Astrocyte (in vitro differentiated cells and primary cell): ENCODE results near the gene MAPKAP1. TPM values are rescaled to one million over a fixed set of nuclear protein-coding genes. Genes with fewer than 3 reads are reported as not detected.
A peak's percentile ranks its signal among the peaks of the same experiment; 100 is the strongest.

Experiments used
- DNase-seq: peaks from one replicate; pipeline ENCODE4 v3.0.0-alpha.2; 2010; ENCODE audit warnings: low read depth
- FAIRE-seq: peaks from 2 replicates; lab custom pipeline; 2011; peaks lifted over from hg19 to GRCh38; lab: Jason Lieb, UNC
- H2AFZ ChIP-seq: 2 replicates; pipeline ENCODE4 v1.6.0; 2012; ENCODE audit warnings: low read depth, low read length, inconsistent platforms
- H3K27ac ChIP-seq: 2 replicates; pipeline ENCODE4 v1.5.1; 2011; ENCODE audit warnings: low read depth, low read length, inconsistent platforms
- H3K27me3 ChIP-seq: 2 replicates; pipeline ENCODE4 v1.6.0; 2011; ENCODE audit warnings: low read length, inconsistent platforms; ENCODE audit not compliant: insufficient read depth
- H3K36me3 ChIP-seq: 2 replicates; pipeline ENCODE4 v1.5.1; 2011; ENCODE audit warnings: low read length, inconsistent platforms; ENCODE audit not compliant: insufficient read depth
- H3K4me1 ChIP-seq: 2 replicates; pipeline ENCODE4 v1.5.1; 2011; ENCODE audit warnings: low read length, inconsistent platforms; ENCODE audit not compliant: insufficient read depth
- H3K4me2 ChIP-seq: 2 replicates; pipeline ENCODE4 v1.6.0; 2012; ENCODE audit warnings: low read length, inconsistent platforms
- H3K4me3 ChIP-seq: 2 replicates; pipeline ENCODE4 v1.5.1; 2011; ENCODE audit warnings: low read depth, mild to moderate bottlenecking, low read length, inconsistent platforms; ENCODE audit not compliant: insufficient read depth
- H3K79me2 ChIP-seq: 2 replicates; pipeline ENCODE4 v1.6.0; 2012; ENCODE audit warnings: mild to moderate bottlenecking, low read length, inconsistent platforms; ENCODE audit not compliant: insufficient read depth
- H3K9ac ChIP-seq: 2 replicates; pipeline ENCODE4 v1.6.0; 2012; ENCODE audit warnings: mild to moderate bottlenecking, low read length, inconsistent platforms
- H3K9me3 ChIP-seq: 2 replicates; pipeline ENCODE4 v1.5.1; 2012; ENCODE audit warnings: low read depth, mild to moderate bottlenecking, low read length, inconsistent platforms; ENCODE audit not compliant: insufficient read depth
- H4K20me1 ChIP-seq: 2 replicates; pipeline ENCODE4 v1.6.0; 2012; ENCODE audit warnings: low read length, inconsistent platforms; ENCODE audit not compliant: insufficient read depth
- H3K27ac Mint-ChIP-seq: one replicate; pipeline ENCODE4 v1.8.0; 2021; ENCODE audit warnings: mild to moderate bottlenecking, mixed read lengths; ENCODE audit not compliant: unreplicated experiment
- H3K27me3 Mint-ChIP-seq: one replicate; pipeline ENCODE4 v1.8.0; 2021; ENCODE audit warnings: low read depth, mixed read lengths; ENCODE audit not compliant: unreplicated experiment
- H3K36me3 Mint-ChIP-seq: one replicate; pipeline ENCODE4 v1.8.0; 2021; ENCODE audit warnings: low read depth, mixed read lengths; ENCODE audit not compliant: unreplicated experiment
- H3K4me1 Mint-ChIP-seq: one replicate; pipeline ENCODE4 v1.8.0; 2021; ENCODE audit warnings: low read depth, mixed read lengths; ENCODE audit not compliant: unreplicated experiment
- H3K4me3 Mint-ChIP-seq: one replicate; pipeline ENCODE4 v1.8.0; 2021; ENCODE audit warnings: mild to moderate bottlenecking, moderate library complexity, mixed read lengths; ENCODE audit not compliant: unreplicated experiment
- H3K9me3 Mint-ChIP-seq: one replicate; pipeline ENCODE4 v1.8.0; 2021; ENCODE audit warnings: mild to moderate bottlenecking, mixed read lengths; ENCODE audit not compliant: unreplicated experiment
- CTCF ChIP-seq: IDR thresholded peaks from 2 replicates; pipeline ENCODE4 v1.5.1; 2011; ENCODE audit warnings: low read depth, mild to moderate bottlenecking, inconsistent platforms, low read length, moderate library complexity; ENCODE audit not compliant: insufficient read depth
- EZH2 ChIP-seq: IDR thresholded peaks from 2 replicates; pipeline ENCODE4 v1.6.1; 2012; ENCODE audit warnings: mild to moderate bottlenecking, low read length, inconsistent platforms; ENCODE audit not compliant: insufficient read depth
- total RNA-seq: library from RNA; stranded (reverse); gene quantifications from 2 replicates; pipeline ENCODE4 v1.2.1, GENCODE V29; 2021

The MAPKAP1 gene
- total RNA-seq, 1 donor from 2014 or later: 109 TPM

GRCh38 chr9:125457357-125457756 lies 249.7 kb downstream of the MAPKAP1 start:
- Histone ChIP-seq H3K36me3 (peaks cover 4% of the 10 kb centered on the region), H2AFZ (no peak overlapping the region), H3K9ac (no peak overlapping the region), H3K9me3 (no peaks in the 10 kb centered on the region), H3K4me1 (peaks cover 4% of the 10 kb centered on the region), H3K4me3 (no peak overlapping the region), H4K20me1 (peaks cover 13% of the 10 kb centered on the region), H3K79me2 (no peaks in the 10 kb centered on the region), H3K4me2 (no peak overlapping the region), H3K27me3 (no peaks in the 10 kb centered on the region), H3K27ac (no peak overlapping the region)
- peaks cover 44% of the 10 kb centered on the region for H3K36me3 Mint-ChIP-seq
- peaks cover 9% of the 10 kb centered on the region for H3K4me1 Mint-ChIP-seq
- H3K27me3 Mint-ChIP-seq: no peaks in the 10 kb centered on the region
- FAIRE-seq: no peak
- H3K4me3 Mint-ChIP-seq: no peak overlapping the region
- TF ChIP-seq EZH2 (no peak), CTCF (no peak)
- H3K27ac Mint-ChIP-seq: no peak overlapping the region
- no peak for DNase-seq
- peaks cover 29% of the 10 kb centered on the region for H3K9me3 Mint-ChIP-seq

- H3K27me3 Mint-ChIP-seq: no peaks in the 10 kb centered on the region
- FAIRE-seq: peak; percentile 60
- no peak overlapping the region for H3K4me2 ChIP-seq
Measured at GRCh38 chr9:125455876-125456275, 251.1 kb downstream of the MAPKAP1 start.

More at GRCh38 chr9:125455876-125456275, 251.1 kb downstream of the MAPKAP1 start:
- H3K4me1 Mint-ChIP-seq: no peaks in the 10 kb centered on the region
- H3K36me3 Mint-ChIP-seq: peaks cover 46% of the 10 kb centered on the region
- H3K27me3 ChIP-seq: no peaks in the 10 kb centered on the region
- peaks cover 4% of the 10 kb centered on the region for H3K36me3 ChIP-seq
- H2AFZ ChIP-seq: no peak overlapping the region
- DNase-seq: no peak
- H3K4me3 Mint-ChIP-seq: no peak overlapping the region
- H3K9me3 ChIP-seq: no peaks in the 10 kb centered on the region
- no peak overlapping the region for H3K9ac ChIP-seq
- no peak overlapping the region for H3K27ac ChIP-seq
- no peak for TF ChIP-seq EZH2
- no peak for TF ChIP-seq CTCF
- H3K27ac Mint-ChIP-seq: no peak overlapping the region
- no peak overlapping the region for H3K4me3 ChIP-seq
- H4K20me1 ChIP-seq: no peaks in the 10 kb centered on the region
- peaks cover 29% of the 10 kb centered on the region for H3K9me3 Mint-ChIP-seq
- H3K79me2 ChIP-seq: no peaks in the 10 kb centered on the region
- peaks cover 4% of the 10 kb centered on the region for H3K4me1 ChIP-seq
